ENCODE data around the gene ARPC1A.
"Not testable (repeated sequence)": the region's sequence is repeated elsewhere in the genome, so short reads cannot be mapped to it uniquely, and the experiment has no call there.

ARPC1A gene

DNA sequence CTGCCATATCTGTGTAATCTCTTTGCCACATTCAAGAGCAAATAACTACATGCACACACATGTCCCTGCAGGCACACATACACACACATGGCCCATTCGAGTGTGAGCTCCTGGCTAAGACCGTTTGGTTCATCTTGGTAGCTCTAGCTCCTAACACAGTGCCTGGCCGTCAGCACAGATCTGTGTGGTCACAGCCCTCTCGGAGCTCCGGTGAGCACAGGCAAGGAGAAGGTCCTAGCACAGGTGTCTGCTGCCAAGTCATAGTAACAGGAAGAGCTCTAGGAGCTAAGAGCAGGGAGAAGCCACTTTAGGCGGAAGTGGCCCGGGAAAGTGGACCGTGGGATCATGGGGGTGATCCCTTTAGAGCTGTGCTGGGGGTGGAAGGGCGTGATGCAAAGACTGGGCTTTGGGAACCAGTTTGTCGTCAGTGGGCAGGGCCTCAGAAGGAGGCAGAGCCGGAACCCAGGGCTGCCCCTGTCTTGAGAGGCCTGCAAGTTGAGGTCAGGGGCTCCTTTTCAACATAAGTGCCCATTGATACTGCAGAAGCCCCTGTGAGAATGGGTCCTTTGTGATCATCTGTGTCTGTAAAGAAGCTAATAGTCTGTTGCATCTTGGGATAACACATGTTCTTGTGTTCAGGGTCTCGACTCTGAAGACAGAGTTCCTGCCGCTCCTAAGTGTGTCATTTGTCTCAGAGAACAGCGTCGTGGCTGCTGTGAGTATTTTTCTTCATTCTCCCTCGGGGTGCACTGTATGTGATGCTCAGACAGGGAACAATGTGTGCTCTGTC lies 32.2 kb downstream of the ARPC1A start:
- H2AFZ ChIP-seq (ENCODE audit: low read length), result no peak overlapping the region
- no peaks in the 10 kb centered on the region for H3K9me2 ChIP-seq (ENCODE audit: low read depth, low read length)
- TF ChIP-seq EZH2 (IDR thresholded peaks at IDR 0.05; ENCODE audit: borderline replicate concordance, low read length), result no peak
- TF ChIP-seq, protein P1, sequence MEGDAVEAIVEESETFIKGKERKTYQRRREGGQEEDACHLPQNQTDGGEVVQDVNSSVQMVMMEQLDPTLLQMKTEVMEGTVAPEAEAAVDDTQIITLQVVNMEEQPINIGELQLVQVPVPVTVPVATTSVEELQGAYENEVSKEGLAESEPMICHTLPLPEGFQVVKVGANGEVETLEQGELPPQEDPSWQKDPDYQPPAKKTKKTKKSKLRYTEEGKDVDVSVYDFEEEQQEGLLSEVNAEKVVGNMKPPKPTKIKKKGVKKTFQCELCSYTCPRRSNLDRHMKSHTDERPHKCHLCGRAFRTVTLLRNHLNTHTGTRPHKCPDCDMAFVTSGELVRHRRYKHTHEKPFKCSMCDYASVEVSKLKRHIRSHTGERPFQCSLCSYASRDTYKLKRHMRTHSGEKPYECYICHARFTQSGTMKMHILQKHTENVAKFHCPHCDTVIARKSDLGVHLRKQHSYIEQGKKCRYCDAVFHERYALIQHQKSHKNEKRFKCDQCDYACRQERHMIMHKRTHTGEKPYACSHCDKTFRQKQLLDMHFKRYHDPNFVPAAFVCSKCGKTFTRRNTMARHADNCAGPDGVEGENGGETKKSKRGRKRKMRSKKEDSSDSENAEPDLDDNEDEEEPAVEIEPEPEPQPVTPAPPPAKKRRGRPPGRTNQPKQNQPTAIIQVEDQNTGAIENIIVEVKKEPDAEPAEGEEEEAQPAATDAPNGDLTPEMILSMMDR (IDR thresholded peaks at IDR 0.05; ENCODE audit: low read length), result no peak
- no peaks in the 10 kb centered on the region for H3K4me1 ChIP-seq (ENCODE audit: insufficient read depth, low read length, severe bottlenecking)
- H3K4me2 ChIP-seq (ENCODE audit: low read length), result no peak overlapping the region
- 0 out of 2 replicates have a peak, but pooled peaks cover 5% of the 10 kb centered on the region for H3F3A ChIP-seq (ENCODE audit: insufficient read depth, low read length)
- H3K79me2 ChIP-seq (ENCODE audit: insufficient read depth, low read length), result no peaks in the 10 kb centered on the region
- no peaks in the 10 kb centered on the region for H3K9me3 ChIP-seq (ENCODE audit: low read length)
- H3K4me3 ChIP-seq (ENCODE audit: low read depth, low read length, poor library complexity, severe bottlenecking), result no peak overlapping the region
- H4K20me1 ChIP-seq (ENCODE audit: insufficient read depth, low read length), result no peaks in the 10 kb centered on the region
- H3K36me3 ChIP-seq (ENCODE audit: insufficient read depth, low read length), result peaks cover 80% of the 10 kb centered on the region
- H3K9ac ChIP-seq (ENCODE audit: low read length), result no peak overlapping the region
- no peaks in the 10 kb centered on the region for H3K27me3 ChIP-seq (ENCODE audit: insufficient read depth, low read length)
- H3K27ac ChIP-seq (ENCODE audit: low read depth, low read length, poor library complexity, severe bottlenecking), result no peak overlapping the region

DNA sequence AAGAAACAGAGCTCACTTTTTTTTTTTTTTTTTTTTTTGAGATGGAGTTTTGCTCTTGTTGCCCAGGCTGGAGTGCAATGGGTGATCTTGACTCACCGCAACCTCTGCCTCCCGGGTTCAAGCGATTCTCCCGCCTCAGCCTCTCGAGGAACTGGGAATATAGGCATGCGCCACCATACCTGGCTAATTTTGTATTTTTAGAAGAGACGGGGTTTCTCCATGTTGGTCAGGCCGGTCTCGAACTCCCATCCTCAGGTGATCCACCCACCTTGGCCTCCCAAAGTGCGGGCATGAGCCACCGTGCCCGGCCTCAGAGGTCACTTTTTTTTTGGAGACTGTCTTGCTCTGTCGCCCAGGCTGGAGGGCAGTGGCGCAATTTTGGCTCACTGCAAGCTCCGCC lies 32.8 kb downstream of the ARPC1A start:
- peaks cover 85% of the 10 kb centered on the region for H3K36me3 ChIP-seq (ENCODE audit: insufficient read depth, low read length)
- not testable (repeated sequence) for H4K20me1 ChIP-seq (ENCODE audit: insufficient read depth, low read length); H3K27ac ChIP-seq (ENCODE audit: low read depth, low read length, poor library complexity, severe bottlenecking); H3K4me1 ChIP-seq (ENCODE audit: insufficient read depth, low read length, severe bottlenecking); H3K79me2 ChIP-seq (ENCODE audit: insufficient read depth, low read length); H3F3A ChIP-seq (ENCODE audit: insufficient read depth, low read length); H3K27me3 ChIP-seq (ENCODE audit: insufficient read depth, low read length); H3K4me3 ChIP-seq (ENCODE audit: low read depth, low read length, poor library complexity, severe bottlenecking); H2AFZ ChIP-seq (ENCODE audit: low read length); H3K9ac ChIP-seq (ENCODE audit: low read length); H3K9me2 ChIP-seq (ENCODE audit: low read depth, low read length); H3K9me3 ChIP-seq (ENCODE audit: low read length); H3K4me2 ChIP-seq (ENCODE audit: low read length)

DNA sequence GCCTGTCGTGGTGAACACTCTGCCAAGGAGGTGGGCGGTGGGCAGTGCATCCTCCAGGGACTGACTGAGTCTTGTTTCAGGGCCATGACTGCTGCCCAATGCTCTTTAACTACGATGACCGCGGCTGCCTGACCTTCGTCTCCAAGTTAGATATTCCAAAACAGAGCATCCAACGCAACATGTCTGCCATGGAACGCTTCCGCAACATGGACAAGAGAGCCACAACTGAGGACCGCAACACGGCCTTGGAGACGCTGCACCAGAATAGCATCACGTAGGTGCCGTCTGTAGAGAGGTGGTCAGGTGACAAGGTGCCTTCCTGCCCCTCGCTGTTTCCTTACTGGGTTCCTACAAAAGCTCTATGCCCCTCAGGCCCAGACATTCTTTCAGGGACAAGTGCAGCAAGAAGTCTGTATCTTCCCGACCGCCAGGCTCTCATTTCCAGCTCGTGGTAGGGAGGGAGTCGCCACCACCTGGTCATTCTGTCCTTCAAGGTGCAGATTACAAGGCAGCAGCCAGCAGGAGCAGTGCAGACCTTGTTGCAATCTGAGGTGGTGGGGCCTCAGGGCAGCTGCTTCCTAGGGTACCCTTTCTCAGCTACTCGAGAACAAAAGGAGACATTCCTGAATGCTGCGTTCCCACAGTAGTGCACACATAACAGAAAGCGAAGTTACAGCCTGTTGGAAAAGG lies 33.9 kb downstream of the ARPC1A start:
- TF ChIP-seq, protein P1 (IDR thresholded peaks at IDR 0.05; ENCODE audit: low read length), result no peak
- no peak for TF ChIP-seq EZH2 (IDR thresholded peaks at IDR 0.05; ENCODE audit: borderline replicate concordance, low read length)
- Histone ChIP-seq H3K9ac (ENCODE audit: low read length) (no peak overlapping the region), H3K4me3 (ENCODE audit: low read depth, low read length, poor library complexity, severe bottlenecking) (no peak overlapping the region), H2AFZ (ENCODE audit: low read length) (no peak overlapping the region), H3K36me3 (ENCODE audit: insufficient read depth, low read length) (peaks cover 84% of the 10 kb centered on the region), H3K9me3 (ENCODE audit: low read length) (no peaks in the 10 kb centered on the region), H3F3A (ENCODE audit: insufficient read depth, low read length) (0 out of 2 replicates have a peak, but pooled peaks cover 5% of the 10 kb centered on the region), H3K9me2 (ENCODE audit: low read depth, low read length) (no peaks in the 10 kb centered on the region), H3K27me3 (ENCODE audit: insufficient read depth, low read length) (no peaks in the 10 kb centered on the region), H4K20me1 (ENCODE audit: insufficient read depth, low read length) (no peaks in the 10 kb centered on the region), H3K79me2 (ENCODE audit: insufficient read depth, low read length) (no peaks in the 10 kb centered on the region), H3K4me1 (ENCODE audit: insufficient read depth, low read length, severe bottlenecking) (no peaks in the 10 kb centered on the region), H3K4me2 (ENCODE audit: low read length) (no peak overlapping the region), H3K27ac (ENCODE audit: low read depth, low read length, poor library complexity, severe bottlenecking) (no peak overlapping the region)

Measured in OCI-LY1 (cell line).